ENCODE results near the gene GBP1.
"Not testable (repeated sequence)": the region's sequence is repeated elsewhere in the genome, so short reads cannot be mapped to it uniquely, and the experiment has no call there.

The GBP1 gene

GRCh38 chr1:89035080-89035479 is 29.9 kb downstream of the GBP1 start:
- TF ChIP-seq CTCF (conservative IDR thresholded peaks at IDR 0.05; ENCODE audit: low read length): no peak
- H3K4me3 ChIP-seq (ENCODE audit: low read length): no peak overlapping the region

GRCh38 chr1:89034004-89034403 is 31.0 kb downstream of the GBP1 start:
- not testable (repeated sequence) for H3K4me3 ChIP-seq (ENCODE audit: low read length); DNase-seq (ENCODE audit: low read depth)

More at GRCh38 chr1:89035080-89035479, 29.9 kb downstream of the GBP1 start:
- DNase-seq (ENCODE audit: low read depth): no peak

GRCh38 chr1:89029051-89029450 is 36.0 kb downstream of the GBP1 start:
- not testable (repeated sequence) for DNase-seq (ENCODE audit: low read depth); H3K4me3 ChIP-seq (ENCODE audit: low read length)

GRCh38 chr1:89025928-89026327 is 39.1 kb downstream of the GBP1 start:
- no peak overlapping the region for H3K4me3 ChIP-seq (ENCODE audit: low read length)
- TF ChIP-seq CTCF (conservative IDR thresholded peaks at IDR 0.05; ENCODE audit: low read length): no peak
- DNase-seq (ENCODE audit: low read depth): no peak

GRCh38 chr1:89023026-89023425 is 42.0 kb downstream of the GBP1 start:
- DNase-seq (ENCODE audit: low read depth): no peak
- TF ChIP-seq CTCF (conservative IDR thresholded peaks at IDR 0.05; ENCODE audit: low read length): no peak
- peak overlapping the region; percentile 86; the same call in 1 of the 2 replicates for H3K4me3 ChIP-seq (ENCODE audit: low read length)

GRCh38 chr1:89022167-89022959 is 42.6 kb downstream of the GBP1 start, which contains the start of gene GBP3:
TSS of gene GBP3 (minus strand) at chr1:89022866. CDS start at chr1:89020721, 2,145 bp downstream.
- DNase-seq (ENCODE audit: low read depth): peak; percentile 74
- TF ChIP-seq CTCF (conservative IDR thresholded peaks at IDR 0.05; ENCODE audit: low read length): no peak
- peak within 1 kb of the TSS; percentile 86 for H3K4me3 ChIP-seq (ENCODE audit: low read length)

- DNase-seq (ENCODE audit: low read depth); H3K4me3 ChIP-seq (ENCODE audit: low read length): not testable (repeated sequence)
These were observed 46.7 kb downstream of the GBP1 start for GRCh38 chr1:89018318-89018717.

- TF ChIP-seq CTCF (conservative IDR thresholded peaks at IDR 0.05; ENCODE audit: low read length): no peak
- H3K4me3 ChIP-seq (ENCODE audit: low read length): no peak overlapping the region
- no peak for DNase-seq (ENCODE audit: low read depth)
These were observed 56.5 kb downstream of the GBP1 start for GRCh38 chr1:89008511-89008910.

Data from AG10803 (cell line).